ENCODE data around the gene MXI1.

Gene MXI1

GRCh38 chr10:110278562-110279406 lies 71.4 kb downstream of the MXI1 start:
- no peak for DNase-seq

GRCh38 chr10:110279407-110279986 lies 72.1 kb downstream of the MXI1 start:
- peak; percentile 28 for DNase-seq

GRCh38 chr10:110284262-110284661 lies 76.9 kb downstream of the MXI1 start:
- no peak for DNase-seq

GRCh38 chr10:110285501-110285900 lies 78.1 kb downstream of the MXI1 start:
- no peak for DNase-seq

- DNase-seq = no peak
Observed at GRCh38 chr10:110286841-110287240, 79.4 kb downstream of the MXI1 start.

DNA sequence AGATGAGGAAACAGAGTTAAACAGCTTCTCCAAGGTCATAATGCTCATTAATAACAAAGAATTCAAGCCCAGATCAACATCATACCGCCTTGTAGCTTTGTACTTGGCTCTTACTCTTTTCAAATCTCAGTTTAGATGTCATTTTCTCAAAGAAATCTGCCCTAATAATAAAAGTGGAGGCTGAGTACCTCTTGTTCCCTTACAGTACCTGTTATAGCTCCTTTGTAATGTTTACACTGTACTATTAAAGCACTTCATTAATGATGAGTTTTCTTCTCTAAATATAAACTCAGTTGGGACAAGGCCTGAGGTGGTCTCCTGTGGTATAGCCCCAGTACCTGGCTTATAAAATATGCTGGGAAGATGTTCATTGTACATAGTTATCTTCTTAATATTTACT lies 89.6 kb downstream of the MXI1 start:
- no peak for DNase-seq

GRCh38 chr10:110300486-110300986 lies 93.1 kb downstream of the MXI1 start:
- DNase-seq = no peak

DNA sequence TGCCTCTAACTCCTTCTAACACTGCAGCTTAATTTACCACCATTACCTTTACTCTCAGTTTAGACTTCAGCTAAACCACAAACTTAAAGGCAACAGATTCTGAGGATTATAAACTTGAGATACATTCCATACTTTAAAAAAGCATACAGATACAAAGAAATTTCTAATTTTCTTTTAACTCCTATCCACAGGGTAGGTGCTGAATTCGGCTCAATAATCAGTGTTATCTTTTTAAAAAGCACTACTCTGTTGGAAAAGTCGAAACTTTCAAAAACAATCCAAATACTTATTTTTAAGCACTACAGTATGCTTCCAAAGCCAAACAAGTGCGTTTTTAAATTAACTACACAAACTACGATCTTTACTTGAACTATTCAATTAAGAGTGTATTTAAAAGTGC lies 96.3 kb downstream of the MXI1 start:
- no peak for DNase-seq

DNA sequence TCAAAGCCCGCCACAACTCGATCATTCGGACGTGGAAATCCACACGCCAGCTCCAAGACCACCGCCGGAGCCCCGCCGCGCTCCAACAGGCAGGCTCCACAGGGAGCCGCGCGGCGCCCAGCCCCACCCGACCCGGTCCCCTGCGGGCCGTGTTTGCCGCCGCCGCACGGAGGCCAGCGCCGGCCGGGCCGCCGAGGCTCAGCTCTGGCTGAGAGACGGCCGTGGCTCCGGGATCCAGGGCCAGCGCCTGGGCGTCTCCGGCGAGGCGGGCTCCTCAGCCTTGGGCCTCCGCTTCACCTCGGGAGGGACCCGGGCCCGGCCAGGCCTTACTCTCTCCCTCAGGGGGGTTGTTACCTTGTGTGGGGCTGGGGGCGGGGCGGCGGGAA lies 97.0 kb downstream of the MXI1 start:
- DNase-seq = no peak

DNA sequence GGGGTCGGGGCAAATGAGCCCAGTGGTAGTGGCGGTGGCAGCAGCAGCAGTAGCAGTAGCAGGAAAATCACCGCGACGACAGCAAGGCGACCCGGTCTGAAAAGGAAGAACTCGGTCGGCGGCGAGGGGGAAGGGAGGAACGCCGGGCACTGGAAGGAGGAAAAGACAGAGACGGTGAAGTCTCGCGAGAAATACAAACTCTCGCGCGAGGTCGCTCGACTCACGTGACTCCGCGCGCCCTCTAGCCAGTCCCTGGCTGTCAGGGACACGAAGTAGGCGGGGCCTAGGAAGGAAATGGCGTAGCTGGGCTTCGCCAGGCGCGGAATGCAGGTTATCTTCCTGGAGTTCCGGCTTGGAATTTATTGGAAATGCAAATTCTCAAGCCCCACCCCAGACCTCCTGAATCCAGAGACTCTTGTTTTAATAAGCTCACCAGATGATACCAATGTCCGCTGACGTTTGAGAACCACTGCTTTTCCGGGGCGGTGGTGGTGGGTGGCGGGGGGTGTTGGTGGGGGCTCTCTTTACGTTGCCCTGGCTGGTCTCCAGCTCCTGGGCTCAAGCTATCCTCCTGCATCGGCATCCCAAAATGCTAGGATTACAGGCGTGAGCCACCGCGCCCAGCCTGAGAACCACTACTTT lies 97.5 kb downstream of the MXI1 start, which contains the start of gene SMNDC1:
SMNDC1 (minus strand) TSS at position 141 of the 642 bp plus-strand sequence. CDS start 1,333 bp downstream, outside the sequence.
- DNase-seq = peak; percentile 89

DNA sequence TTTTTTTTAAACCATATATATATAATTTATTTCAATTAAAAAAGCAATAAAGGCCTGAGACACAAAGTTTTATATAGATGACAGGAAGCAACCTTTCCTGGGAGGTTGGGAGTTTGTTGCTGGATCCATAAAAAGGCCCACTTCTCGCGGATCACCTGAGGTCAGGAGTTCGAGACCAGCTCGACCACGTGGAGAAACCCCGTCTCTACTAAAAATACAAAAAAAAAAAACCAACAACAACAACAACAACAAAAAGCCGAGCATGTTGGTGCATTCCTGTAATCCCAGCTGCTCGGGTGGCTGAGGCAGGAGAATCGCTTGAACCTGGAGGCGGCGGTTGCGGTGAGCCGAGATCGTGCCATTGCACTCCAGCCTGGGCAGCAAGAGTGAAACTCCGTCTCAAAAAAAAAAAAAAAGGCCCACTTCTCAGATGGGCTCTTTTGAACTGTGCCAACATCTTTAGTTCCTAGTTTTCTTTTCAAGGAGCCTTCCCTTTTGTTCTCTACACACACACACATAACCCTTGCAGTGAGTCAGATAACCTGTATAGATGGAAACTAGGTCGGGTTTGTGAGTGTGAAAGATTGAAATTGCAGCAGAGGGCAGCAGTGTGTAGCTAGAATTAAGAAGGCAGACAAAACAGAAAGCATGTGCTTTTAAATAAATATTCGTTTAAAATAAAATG lies 98.5 kb downstream of the MXI1 start:
- peak; percentile 61 for DNase-seq

- DNase-seq = no peak
Observed at GRCh38 chr10:110306452-110306768, 99.0 kb downstream of the MXI1 start.

- no peak for DNase-seq
Observed at GRCh38 chr10:110307805-110308204, 100.4 kb downstream of the MXI1 start.

GRCh38 chr10:110310741-110311140 lies 103.3 kb downstream of the MXI1 start:
- no peak for DNase-seq

DNA sequence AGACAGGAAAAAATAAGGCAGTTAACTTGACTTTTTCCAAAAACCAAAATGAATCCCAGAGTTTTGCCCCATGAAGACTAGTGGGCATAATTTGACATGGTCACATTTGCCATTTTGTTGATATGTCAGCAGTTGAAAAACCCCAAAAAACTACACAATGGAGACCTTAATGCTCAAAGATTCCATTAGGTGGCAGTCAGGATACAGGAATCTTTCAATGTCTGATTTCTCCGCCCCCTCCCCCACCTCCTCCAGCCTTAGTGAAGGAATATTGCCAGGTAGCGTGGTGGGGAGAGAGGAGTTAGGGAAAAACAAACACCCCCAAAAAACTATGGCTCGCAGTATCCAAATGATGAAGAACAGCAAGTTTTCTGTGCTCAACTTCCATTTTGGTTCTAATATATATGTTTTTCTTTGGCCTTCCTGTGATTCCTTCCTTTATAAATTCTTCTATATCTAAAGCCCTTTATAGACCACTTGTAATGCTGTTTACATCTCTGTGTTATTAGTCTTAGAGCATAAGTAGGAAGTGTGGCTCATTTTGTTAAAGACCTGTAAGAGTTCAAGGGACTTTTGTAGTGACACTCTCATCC lies 104.0 kb downstream of the MXI1 start:
- DNase-seq = peak; percentile 4

DNA sequence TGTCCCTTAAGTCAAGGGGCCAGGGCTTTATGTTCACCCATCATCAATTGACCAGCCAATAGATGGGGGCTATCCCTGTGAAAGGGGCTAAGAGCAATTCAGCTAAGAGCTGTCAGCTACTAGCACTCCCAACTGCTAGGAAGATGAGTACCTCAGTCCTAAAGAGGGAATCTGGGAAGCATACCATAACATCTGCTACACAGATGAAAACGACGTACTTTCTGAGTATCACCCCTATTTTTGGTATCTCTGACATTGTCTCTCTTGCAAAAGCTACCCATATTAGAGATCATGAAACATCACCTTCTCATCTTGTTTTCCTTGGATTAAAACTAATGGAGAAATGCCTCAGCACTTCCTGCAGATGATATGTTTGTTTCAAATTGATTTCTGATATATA lies 104.8 kb downstream of the MXI1 start:
- no peak for DNase-seq

GRCh38 chr10:110313674-110314073 lies 106.3 kb downstream of the MXI1 start:
- DNase-seq = no peak

- no peak for DNase-seq
Observed at GRCh38 chr10:110317866-110318850, 110.8 kb downstream of the MXI1 start.

DNA sequence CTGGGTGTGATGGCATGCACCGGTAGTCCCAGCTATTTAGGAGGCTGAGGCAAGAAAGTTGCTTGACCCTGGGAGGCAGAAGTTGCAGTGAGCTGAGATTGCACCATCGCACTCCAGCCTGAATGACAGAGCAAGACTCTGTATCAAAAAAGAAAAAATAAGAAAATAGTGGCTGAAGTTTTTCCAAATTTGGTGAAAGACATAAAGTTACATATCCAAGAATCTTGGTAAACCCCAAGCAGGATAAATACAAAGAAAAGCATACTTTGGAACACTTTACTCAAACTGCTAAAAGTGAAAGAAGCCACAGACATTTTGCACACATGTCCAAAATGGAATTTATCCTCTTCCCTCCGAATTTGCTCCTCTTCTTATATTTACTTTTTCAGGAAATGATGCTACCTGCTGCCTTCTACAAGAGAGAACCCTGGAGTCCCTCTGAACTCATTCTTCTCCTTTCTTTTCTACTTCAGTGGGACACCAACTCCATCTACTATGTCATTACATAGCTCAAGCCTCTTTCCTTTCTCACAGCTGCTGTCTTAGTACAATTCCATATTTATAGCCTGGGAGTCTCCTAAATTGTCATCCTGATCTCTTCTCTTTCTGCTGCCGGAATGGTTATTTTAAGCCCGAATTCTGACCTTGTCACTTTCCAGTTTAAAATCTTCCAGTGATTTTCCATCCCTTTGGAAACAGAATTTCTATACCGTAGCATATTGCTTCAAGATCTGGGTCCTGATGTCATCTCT lies 114.6 kb downstream of the MXI1 start:
- no peak for DNase-seq

DNA sequence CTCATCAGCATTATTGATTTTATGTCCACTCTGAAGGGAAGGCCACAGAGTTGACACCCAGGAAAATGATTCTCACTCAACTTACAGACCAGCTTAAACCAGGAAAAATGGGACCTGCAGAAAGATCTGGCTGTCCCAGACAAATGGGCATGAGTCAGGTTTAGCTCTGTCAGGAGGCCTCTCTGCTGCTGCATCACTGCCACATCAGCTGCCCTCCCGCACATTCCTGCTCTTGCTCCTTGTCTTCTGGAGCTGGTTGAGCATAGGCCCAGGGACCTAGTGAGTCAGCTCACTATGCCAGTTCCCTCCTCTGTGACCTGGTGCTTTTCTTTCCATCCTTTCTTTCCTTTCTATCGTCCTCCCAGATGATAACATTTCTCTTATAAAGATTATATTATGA lies 116.1 kb downstream of the MXI1 start:
- no peak for DNase-seq

All from DMS 273 treated with DMSO at 0.1 percent for 48 hours (cell line).